IMR-90 (cell line): ENCODE data around the gene CCL5.

Experiments used
- CTCF ChIP-seq: conservative IDR thresholded peaks from 2 replicates; pipeline ENCODE4 v1.5.1; 2012; ENCODE audit warnings: mild to moderate bottlenecking, low read depth, low read length, improper control_type of control experiment
- FOS ChIP-seq: fragments of 150-350 bp; IDR thresholded peaks from 2 replicates; pipeline ENCODE4 v1.6.1; 2016; ENCODE audit warnings: low read depth, low read length
- MAFK ChIP-seq: IDR thresholded peaks from 2 replicates; pipeline ENCODE4 v1.6.1; 2012; ENCODE audit warnings: low read depth, low read length, improper control_type of control experiment
- POLR2A ChIP-seq: IDR thresholded peaks from 2 replicates; pipeline ENCODE4 v1.6.1; 2012; ENCODE audit warnings: mild to moderate bottlenecking, low read depth, low read length

DNA sequence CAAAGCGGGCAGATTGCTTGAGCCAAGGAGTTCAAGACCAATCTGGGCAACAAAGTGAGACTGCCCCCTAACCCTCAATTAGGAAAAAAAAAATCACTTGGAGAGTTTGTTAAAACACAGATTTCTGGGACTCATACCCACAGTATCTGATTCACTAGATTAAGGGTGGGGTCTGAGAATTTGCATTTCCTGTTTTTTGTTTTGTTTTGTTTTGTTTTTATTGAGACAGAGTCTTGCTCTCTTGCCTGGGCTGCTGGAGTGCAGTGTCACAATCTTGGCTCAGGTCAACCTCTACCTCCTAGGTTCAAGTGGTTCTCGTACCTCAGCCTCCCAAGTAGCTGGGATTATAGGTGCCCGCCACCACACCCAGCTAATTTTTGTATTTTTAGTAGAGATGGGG lies 12.6 kb downstream of the CCL5 start:
- TF ChIP-seq CTCF (no peak), MAFK (no peak), FOS (no peak), POLR2A (no peak)
